Type B pancreatic cell (in vitro differentiated cells): ENCODE data around the gene RAB3A. TPM values are rescaled to one million over a fixed set of nuclear protein-coding genes. Genes with fewer than 3 reads are reported as not detected.

Experiments
- DNase-seq: peaks from one replicate; pipeline ENCODE4 v3.0.0; 2021; ENCODE audit warnings: mixed read lengths; ENCODE audit not compliant: unreplicated experiment; ENCODE audit errors: extremely low spot score
- H3K27ac Mint-ChIP-seq: 2 replicates; pipeline ENCODE4 v1.8.0; 2021; ENCODE audit warnings: mild to moderate bottlenecking, mixed read lengths
- H3K27me3 Mint-ChIP-seq: 2 replicates; pipeline ENCODE4 v1.8.0; 2021; ENCODE audit warnings: mixed read lengths
- H3K36me3 Mint-ChIP-seq: 2 replicates; pipeline ENCODE4 v1.8.0; 2021; ENCODE audit warnings: mixed read lengths
- H3K4me1 Mint-ChIP-seq: one replicate; pipeline ENCODE4 v1.8.0; 2021; ENCODE audit warnings: mixed read lengths; ENCODE audit not compliant: unreplicated experiment
- H3K4me3 Mint-ChIP-seq: 2 replicates; pipeline ENCODE4 v1.8.0; 2021; ENCODE audit warnings: mild to moderate bottlenecking, mixed read lengths
- H3K9me3 Mint-ChIP-seq: 2 replicates; pipeline ENCODE4 v1.8.0; 2021; ENCODE audit warnings: mixed read lengths
- total RNA-seq: library from RNA; stranded (reverse); gene quantifications from 2 replicates; pipeline ENCODE4 v1.2.1, GENCODE V29; 2021; ENCODE audit warnings: low replicate concordance
- TF ChIP-seq, protein P1 (sequence below): fragments of 200-600 bp; sonication (generic); conservative IDR thresholded peaks from 2 replicates; pipeline ENCODE4 v1.5.0; 2021; ENCODE audit warnings: antibody characterized with exemption, mild to moderate bottlenecking

Gene RAB3A
- total RNA-seq, 1 donor from 2014 or later, result 8.7 TPM

DNA sequence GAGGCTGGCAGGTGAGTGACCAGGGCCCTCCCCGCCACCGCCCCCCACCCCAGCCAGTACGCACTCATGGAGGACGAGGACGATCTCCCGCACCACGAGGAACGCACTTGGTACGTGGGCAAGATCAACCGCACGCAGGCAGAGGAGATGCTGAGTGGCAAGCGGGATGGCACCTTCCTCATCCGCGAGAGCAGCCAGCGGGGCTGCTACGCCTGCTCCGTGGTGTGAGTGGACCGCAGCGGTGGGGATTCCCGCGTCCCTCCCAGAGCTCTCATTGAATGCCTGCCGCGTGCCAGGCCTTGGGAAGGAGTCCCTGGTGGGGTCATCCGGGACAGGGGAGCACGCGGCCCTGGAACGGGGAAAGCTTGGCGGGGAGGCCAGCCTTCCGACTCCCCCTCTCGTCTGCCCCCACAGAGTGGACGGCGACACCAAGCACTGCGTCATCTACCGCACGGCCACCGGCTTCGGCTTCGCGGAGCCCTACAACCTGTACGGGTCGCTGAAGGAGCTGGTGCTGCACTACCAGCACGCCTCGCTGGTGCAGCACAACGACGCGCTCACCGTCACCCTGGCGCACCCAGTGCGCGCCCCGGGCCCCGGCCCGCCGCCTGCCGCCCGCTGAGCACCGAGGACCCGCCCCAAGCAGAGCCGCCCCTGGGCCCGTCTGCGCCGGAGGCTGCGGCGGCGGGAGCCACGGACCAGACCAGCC is 35.0 kb downstream of the RAB3A start:
- Mint-ChIP-seq H3K4me3 (no peak overlapping the region), H3K36me3 (peaks cover 3% of the 10 kb centered on the region), H3K4me1 (no peaks in the 10 kb centered on the region), H3K9me3 (no peaks in the 10 kb centered on the region), H3K27ac (no peak overlapping the region), H3K27me3 (peaks cover under 1% of the 10 kb centered on the region)
- TF ChIP-seq, protein P1, sequence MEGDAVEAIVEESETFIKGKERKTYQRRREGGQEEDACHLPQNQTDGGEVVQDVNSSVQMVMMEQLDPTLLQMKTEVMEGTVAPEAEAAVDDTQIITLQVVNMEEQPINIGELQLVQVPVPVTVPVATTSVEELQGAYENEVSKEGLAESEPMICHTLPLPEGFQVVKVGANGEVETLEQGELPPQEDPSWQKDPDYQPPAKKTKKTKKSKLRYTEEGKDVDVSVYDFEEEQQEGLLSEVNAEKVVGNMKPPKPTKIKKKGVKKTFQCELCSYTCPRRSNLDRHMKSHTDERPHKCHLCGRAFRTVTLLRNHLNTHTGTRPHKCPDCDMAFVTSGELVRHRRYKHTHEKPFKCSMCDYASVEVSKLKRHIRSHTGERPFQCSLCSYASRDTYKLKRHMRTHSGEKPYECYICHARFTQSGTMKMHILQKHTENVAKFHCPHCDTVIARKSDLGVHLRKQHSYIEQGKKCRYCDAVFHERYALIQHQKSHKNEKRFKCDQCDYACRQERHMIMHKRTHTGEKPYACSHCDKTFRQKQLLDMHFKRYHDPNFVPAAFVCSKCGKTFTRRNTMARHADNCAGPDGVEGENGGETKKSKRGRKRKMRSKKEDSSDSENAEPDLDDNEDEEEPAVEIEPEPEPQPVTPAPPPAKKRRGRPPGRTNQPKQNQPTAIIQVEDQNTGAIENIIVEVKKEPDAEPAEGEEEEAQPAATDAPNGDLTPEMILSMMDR, result no peak
- DNase-seq, result no peak

DNA sequence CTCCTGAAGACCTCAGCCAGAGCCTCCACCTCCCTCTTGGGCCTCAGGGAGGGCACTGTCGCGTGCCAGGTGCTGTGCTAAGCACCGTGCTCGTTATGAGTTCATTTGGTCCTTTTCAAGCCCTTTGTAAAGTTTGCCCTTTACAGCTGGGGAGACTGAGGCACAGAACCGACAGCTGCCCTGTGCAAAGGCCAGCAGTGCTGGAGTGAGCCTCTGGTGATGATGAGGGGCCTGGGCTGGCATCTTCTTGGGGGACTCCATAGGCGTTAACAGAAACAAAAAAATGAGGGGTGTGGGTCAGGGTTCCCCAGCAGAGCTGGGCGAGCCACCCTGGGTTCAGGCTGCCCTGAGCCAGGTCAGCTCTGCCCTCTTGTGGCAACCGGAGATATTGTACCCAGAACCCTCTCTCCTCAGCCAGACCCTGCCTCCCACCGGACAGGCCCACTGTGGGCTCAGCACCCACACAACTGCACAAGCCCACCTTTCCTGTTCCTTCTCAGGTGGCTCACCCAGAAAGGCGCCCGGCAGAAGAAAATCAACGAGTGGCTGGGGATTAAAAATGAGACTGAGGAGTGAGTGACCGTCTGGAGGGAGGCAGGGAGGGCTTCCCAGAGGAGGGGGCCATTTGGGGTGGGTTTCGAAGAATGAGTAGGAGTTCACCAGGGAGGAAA is 35.7 kb downstream of the RAB3A start:
- Mint-ChIP-seq H3K4me3 (no peak overlapping the region), H3K4me1 (no peaks in the 10 kb centered on the region), H3K27me3 (no peaks in the 10 kb centered on the region), H3K9me3 (no peaks in the 10 kb centered on the region), H3K27ac (no peak overlapping the region), H3K36me3 (peaks cover 3% of the 10 kb centered on the region)
- TF ChIP-seq, protein P1, result peak; percentile 80
- no peak for DNase-seq

DNA sequence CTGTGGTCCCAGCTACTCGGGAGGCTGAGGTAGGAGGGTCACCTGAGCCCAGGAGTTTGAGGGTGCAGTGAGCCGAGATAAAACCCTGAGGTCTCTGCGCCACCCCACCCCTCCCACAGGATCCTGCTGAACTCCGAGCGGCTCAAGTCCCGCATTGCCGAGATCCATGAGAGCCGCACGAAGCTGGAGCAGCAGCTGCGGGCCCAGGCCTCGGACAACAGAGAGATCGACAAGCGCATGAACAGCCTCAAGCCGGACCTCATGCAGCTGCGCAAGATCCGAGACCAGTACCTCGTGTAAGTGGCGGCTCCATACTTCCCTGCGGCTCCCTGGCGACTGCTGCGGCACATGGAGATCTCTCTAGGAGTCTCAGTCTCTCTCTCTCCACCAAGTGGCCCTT is 36.8 kb downstream of the RAB3A start:
- DNase-seq, result no peak
- Mint-ChIP-seq H3K4me3 (no peak overlapping the region), H3K27me3 (no peaks in the 10 kb centered on the region), H3K4me1 (no peaks in the 10 kb centered on the region), H3K9me3 (no peaks in the 10 kb centered on the region), H3K36me3 (peaks cover 3% of the 10 kb centered on the region), H3K27ac (no peak overlapping the region)
- TF ChIP-seq, protein P1, result no peak

DNA sequence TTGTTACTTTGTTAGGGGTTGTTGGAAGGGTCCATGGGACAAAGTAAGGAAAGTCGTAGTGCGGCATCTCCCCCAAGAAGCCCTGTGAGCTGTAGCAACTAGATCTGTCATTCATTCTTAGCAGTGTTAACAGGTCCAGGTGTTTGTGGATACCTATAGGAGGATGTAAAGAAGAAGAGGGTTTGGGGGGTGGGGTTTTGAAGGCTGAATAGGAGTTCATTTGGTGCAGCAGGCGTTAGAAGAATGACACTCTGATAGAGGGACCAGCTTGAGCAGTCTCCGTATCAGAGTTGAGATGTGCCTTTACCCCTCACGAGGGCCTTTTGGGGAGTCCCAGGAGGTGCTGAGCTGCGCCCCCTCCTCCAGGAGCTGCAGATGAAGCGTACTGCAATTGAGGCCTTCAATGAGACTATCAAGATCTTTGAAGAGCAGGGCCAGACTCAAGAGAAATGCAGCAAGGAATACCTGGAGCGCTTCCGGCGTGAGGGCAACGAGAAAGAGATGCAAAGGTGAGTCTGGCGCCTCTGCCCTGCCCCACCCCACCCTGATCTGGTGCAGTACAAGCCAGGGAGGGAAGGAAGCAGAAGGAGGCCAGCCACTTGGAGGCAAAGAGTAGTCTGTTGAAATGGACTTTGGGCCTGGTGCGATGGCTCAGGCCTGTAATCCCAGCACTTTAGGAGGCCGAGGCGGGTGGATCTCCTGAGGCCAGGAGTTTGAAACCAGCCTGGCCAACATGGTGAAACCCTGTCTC is 37.9 kb downstream of the RAB3A start:
- Mint-ChIP-seq H3K4me1 (no peaks in the 10 kb centered on the region), H3K9me3 (no peaks in the 10 kb centered on the region), H3K4me3 (no peak overlapping the region), H3K27ac (no peak overlapping the region), H3K36me3 (no peaks in the 10 kb centered on the region), H3K27me3 (no peaks in the 10 kb centered on the region)
- no peak for DNase-seq
- TF ChIP-seq, protein P1, result no peak

DNA sequence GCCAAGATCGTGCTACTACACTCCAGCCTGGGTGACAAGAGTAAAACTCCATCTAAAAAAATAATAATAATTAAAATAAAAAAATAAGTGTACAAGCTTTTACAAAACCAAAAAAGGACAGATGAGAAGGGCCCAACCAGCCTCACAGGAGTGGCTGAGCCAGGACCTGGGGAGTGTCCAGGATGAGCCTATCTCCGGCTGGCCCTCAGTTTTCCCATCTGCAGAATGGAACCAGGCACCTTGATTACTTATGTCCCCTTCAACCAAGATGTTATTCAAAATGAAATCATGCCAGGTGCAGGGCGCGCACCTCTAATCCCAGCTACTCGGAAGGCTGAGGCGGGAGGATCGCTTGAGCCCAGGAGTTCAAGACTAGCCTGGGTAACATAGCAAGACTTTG is 39.8 kb downstream of the RAB3A start:
- no peak overlapping the region for H3K27ac Mint-ChIP-seq
- H3K27me3 Mint-ChIP-seq, result no peaks in the 10 kb centered on the region
- H3K4me1 Mint-ChIP-seq, result peaks cover 3% of the 10 kb centered on the region
- H3K9me3 Mint-ChIP-seq, result no peaks in the 10 kb centered on the region
- no peak for DNase-seq
- no peaks in the 10 kb centered on the region for H3K36me3 Mint-ChIP-seq
- TF ChIP-seq, protein P1, result no peak
- no peak overlapping the region for H3K4me3 Mint-ChIP-seq
